Measurements from ENCODE around the gene PTEN.
A peak's percentile ranks its signal among the peaks of the same experiment; 100 is the strongest.

The PTEN gene

DNA sequence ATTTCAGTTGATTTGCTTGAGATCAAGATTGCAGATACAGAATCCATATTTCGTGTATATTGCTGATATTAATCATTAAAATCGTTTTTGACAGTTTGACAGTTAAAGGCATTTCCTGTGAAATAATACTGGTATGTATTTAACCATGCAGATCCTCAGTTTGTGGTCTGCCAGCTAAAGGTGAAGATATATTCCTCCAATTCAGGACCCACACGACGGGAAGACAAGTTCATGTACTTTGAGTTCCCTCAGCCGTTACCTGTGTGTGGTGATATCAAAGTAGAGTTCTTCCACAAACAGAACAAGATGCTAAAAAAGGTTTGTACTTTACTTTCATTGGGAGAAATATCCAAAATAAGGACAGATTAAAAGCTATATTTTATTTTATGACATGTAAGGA lies 94.3 kb downstream of the PTEN start:
- no peak for DNase-seq (ENCODE audit: low read depth)
- H3K36me3 ChIP-seq (ENCODE audit: control insufficient read depth, insufficient read depth, low read length, severe bottlenecking) = peaks cover 51% of the 10 kb centered on the region
- no peak overlapping the region for H3K9ac ChIP-seq (ENCODE audit: low read length)
- no peaks in the 10 kb centered on the region for H3K27me3 ChIP-seq (replicated peaks; ENCODE audit: control insufficient read depth, insufficient read depth, low read length)
- no peaks in the 10 kb centered on the region for H3K9me3 ChIP-seq (ENCODE audit: control insufficient read depth, low read length)
- H3K4me1 ChIP-seq (ENCODE audit: control insufficient read depth, insufficient read depth, low read length) = peaks cover 30% of the 10 kb centered on the region
- H3K4me3 ChIP-seq (ENCODE audit: low read length) = no peak overlapping the region

DNA sequence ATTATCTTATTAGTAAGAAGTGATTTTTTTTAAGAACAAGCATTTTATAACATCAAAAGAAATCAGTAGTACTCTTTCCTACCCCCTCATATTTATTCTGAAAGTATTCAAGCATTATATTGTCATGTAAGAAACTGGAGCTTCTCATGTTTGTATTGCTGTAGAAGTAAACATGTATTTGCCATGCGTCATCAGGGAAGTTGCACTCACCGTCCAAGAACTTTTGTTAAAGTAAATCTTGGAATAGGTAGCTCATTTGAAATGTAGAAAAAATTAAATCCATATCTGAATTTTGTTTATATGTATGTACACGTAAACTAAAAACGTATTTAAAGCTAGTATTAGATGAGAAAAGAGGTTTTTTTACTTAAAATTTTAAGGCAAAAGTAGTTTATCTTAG lies 96.8 kb downstream of the PTEN start:
- Histone ChIP-seq H3K27me3 (replicated peaks; ENCODE audit: control insufficient read depth, insufficient read depth, low read length) (no peaks in the 10 kb centered on the region), H3K9ac (ENCODE audit: low read length) (no peak overlapping the region), H3K9me3 (ENCODE audit: control insufficient read depth, low read length) (no peaks in the 10 kb centered on the region), H3K4me1 (ENCODE audit: control insufficient read depth, insufficient read depth, low read length) (peaks cover 30% of the 10 kb centered on the region), H3K4me3 (ENCODE audit: low read length) (no peak overlapping the region), H3K36me3 (ENCODE audit: control insufficient read depth, insufficient read depth, low read length, severe bottlenecking) (peaks cover 56% of the 10 kb centered on the region)
- peak; percentile 59 for DNase-seq (ENCODE audit: low read depth)

DNA sequence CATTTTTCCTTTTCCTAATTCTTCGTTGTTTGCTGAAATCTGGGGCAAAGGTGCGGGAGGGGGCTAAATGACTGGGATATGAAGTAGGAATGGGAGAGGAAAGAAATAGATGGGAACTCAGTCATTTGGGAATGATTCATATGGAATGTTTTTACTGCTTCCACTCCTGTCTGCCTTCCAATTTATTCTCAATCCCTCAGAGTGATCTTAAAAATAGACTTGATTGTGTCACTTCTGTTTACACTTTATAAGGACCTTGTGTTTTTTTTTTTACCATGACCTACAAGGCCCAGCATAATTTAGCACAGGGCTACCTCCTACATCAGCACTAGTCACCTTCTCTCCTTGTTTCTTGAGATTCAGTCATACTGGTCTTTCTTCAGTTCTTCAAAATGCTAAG lies 97.9 kb downstream of the PTEN start:
- Histone ChIP-seq H3K27me3 (replicated peaks; ENCODE audit: control insufficient read depth, insufficient read depth, low read length) (no peaks in the 10 kb centered on the region), H3K9me3 (ENCODE audit: control insufficient read depth, low read length) (no peaks in the 10 kb centered on the region), H3K9ac (ENCODE audit: low read length) (peak overlapping the region; percentile 26), H3K4me1 (ENCODE audit: control insufficient read depth, insufficient read depth, low read length) (peaks cover 25% of the 10 kb centered on the region), H3K4me3 (ENCODE audit: low read length) (no peak overlapping the region), H3K36me3 (ENCODE audit: control insufficient read depth, insufficient read depth, low read length, severe bottlenecking) (peaks cover 66% of the 10 kb centered on the region)
- DNase-seq (ENCODE audit: low read depth) = peak; percentile 61

DNA sequence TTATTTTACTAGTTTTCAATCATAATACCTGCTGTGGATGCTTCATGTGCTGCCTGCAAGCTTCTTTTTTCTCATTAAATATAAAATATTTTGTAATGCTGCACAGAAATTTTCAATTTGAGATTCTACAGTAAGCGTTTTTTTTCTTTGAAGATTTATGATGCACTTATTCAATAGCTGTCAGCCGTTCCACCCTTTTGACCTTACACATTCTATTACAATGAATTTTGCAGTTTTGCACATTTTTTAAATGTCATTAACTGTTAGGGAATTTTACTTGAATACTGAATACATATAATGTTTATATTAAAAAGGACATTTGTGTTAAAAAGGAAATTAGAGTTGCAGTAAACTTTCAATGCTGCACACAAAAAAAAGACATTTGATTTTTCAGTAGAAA lies 103.0 kb downstream of the PTEN start:
- DNase-seq (ENCODE audit: low read depth) = no peak
- no peak overlapping the region for H3K9ac ChIP-seq (ENCODE audit: low read length)
- H3K9me3 ChIP-seq (ENCODE audit: control insufficient read depth, low read length) = no peaks in the 10 kb centered on the region
- H3K4me3 ChIP-seq (ENCODE audit: low read length) = no peak overlapping the region
- peaks cover 43% of the 10 kb centered on the region for H3K36me3 ChIP-seq (ENCODE audit: control insufficient read depth, insufficient read depth, low read length, severe bottlenecking)
- peaks cover 27% of the 10 kb centered on the region for H3K4me1 ChIP-seq (ENCODE audit: control insufficient read depth, insufficient read depth, low read length)
- H3K27me3 ChIP-seq (replicated peaks; ENCODE audit: control insufficient read depth, insufficient read depth, low read length) = no peaks in the 10 kb centered on the region

DNA sequence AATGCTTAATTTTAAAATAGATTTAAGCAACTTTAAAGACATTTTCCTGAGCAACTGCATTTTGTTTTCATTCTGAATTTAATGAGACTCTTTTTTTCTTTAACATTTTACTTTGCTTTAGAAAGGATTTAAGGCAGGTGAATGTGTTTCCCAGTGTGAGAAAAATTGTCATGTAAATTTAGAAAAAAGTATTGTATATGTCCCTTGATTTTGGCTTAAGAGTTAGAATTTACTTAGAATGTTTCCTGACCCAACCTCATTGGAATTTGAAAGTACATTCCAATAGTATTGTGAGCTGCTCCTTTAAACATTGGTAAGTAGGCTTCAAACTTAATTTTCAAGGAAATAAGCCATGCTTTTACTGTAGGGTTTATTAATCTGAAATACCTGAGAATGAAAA lies 110.2 kb downstream of the PTEN start:
- Histone ChIP-seq H3K9ac (ENCODE audit: low read length) (no peak overlapping the region), H3K9me3 (ENCODE audit: control insufficient read depth, low read length) (no peaks in the 10 kb centered on the region), H3K4me1 (ENCODE audit: control insufficient read depth, insufficient read depth, low read length) (peaks cover 31% of the 10 kb centered on the region), H3K27me3 (replicated peaks; ENCODE audit: control insufficient read depth, insufficient read depth, low read length) (no peaks in the 10 kb centered on the region), H3K36me3 (ENCODE audit: control insufficient read depth, insufficient read depth, low read length, severe bottlenecking) (no peaks in the 10 kb centered on the region), H3K4me3 (ENCODE audit: low read length) (no peak overlapping the region)
- peak; percentile 48 for DNase-seq (ENCODE audit: low read depth)

DNA sequence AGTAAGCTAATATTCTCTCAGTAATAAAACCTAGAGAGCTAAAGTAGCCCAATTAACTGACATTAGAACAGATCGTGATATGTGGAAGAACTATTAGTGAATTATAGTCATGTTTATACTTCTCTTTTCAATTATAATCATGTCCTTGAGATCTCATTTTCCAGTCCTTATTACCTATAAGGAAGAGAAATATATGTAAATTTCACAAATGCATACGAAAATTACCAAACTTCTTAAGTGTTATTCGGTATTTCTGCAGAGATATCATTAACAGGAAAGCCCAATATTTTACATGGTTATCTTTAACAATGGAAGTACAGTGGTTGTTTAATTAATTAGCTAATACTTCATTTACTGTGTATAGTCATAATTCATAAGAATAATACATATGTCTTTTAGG lies 110.7 kb downstream of the PTEN start:
- Histone ChIP-seq H3K9ac (ENCODE audit: low read length) (no peak overlapping the region), H3K4me3 (ENCODE audit: low read length) (no peak overlapping the region), H3K4me1 (ENCODE audit: control insufficient read depth, insufficient read depth, low read length) (peaks cover 27% of the 10 kb centered on the region), H3K36me3 (ENCODE audit: control insufficient read depth, insufficient read depth, low read length, severe bottlenecking) (no peaks in the 10 kb centered on the region), H3K9me3 (ENCODE audit: control insufficient read depth, low read length) (no peaks in the 10 kb centered on the region), H3K27me3 (replicated peaks; ENCODE audit: control insufficient read depth, insufficient read depth, low read length) (no peaks in the 10 kb centered on the region)
- DNase-seq (ENCODE audit: low read depth) = no peak

DNA sequence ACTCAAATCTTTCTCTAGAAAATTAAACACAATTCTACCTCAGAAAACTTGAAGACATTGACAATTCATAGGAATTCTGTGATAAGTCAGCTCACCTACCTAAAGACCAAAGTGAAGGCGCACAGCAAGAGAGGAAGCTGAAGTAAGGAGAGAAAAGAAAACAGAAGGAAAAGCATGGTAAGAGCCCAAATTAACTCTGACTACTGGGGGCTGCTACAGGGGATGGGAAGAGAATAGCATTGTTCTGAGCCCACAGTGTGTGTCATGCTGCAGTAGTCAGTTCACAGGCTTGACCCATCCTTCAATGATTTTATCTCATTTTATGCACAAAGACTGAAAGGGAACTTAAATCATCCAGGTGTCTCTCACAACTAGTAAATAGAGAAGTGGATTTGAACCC lies 111.3 kb downstream of the PTEN start:
- DNase-seq (ENCODE audit: low read depth) = no peak
- Histone ChIP-seq H3K4me1 (ENCODE audit: control insufficient read depth, insufficient read depth, low read length) (peaks cover 26% of the 10 kb centered on the region), H3K27me3 (replicated peaks; ENCODE audit: control insufficient read depth, insufficient read depth, low read length) (no peaks in the 10 kb centered on the region), H3K9ac (ENCODE audit: low read length) (no peak overlapping the region), H3K4me3 (ENCODE audit: low read length) (no peak overlapping the region), H3K9me3 (ENCODE audit: control insufficient read depth, low read length) (no peaks in the 10 kb centered on the region), H3K36me3 (ENCODE audit: control insufficient read depth, insufficient read depth, low read length, severe bottlenecking) (no peaks in the 10 kb centered on the region)

DNA sequence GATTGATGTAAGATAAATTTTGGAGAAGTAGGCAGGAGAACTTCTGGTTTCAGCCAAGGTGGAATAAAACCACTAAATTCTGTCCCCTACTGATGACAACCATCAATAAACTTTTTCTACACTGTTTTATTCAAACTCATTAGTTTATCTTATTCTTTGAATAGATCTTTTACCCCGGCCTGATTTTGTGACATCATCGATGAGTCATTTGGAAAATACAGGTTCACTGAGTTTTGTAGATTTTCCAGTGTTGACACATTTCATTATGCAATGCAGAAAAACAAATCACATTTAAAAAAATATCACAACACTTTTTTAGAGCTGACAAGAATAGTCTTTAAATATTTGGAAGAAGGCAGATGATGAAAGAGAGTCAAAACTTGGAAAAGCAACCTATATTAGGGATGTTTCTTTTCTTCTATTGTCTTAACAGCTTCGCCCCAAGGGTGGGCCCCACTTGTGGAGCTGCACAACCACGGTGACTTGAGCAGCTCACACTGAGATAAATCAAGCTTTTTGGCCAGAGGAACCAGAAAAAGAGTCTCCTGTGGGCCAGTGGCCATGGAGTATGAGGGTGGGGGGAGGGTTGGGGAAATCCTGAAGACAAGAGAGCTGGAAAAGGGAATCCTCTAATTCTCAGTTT lies 112.8 kb downstream of the PTEN start:
- no peaks in the 10 kb centered on the region for H3K27me3 ChIP-seq (replicated peaks; ENCODE audit: control insufficient read depth, insufficient read depth, low read length)
- H3K36me3 ChIP-seq (ENCODE audit: control insufficient read depth, insufficient read depth, low read length, severe bottlenecking) = no peaks in the 10 kb centered on the region
- no peak overlapping the region for H3K9ac ChIP-seq (ENCODE audit: low read length)
- peaks cover 23% of the 10 kb centered on the region for H3K4me1 ChIP-seq (ENCODE audit: control insufficient read depth, insufficient read depth, low read length)
- peak; percentile 23 for DNase-seq (ENCODE audit: low read depth)
- H3K9me3 ChIP-seq (ENCODE audit: control insufficient read depth, low read length) = no peaks in the 10 kb centered on the region
- no peak overlapping the region for H3K4me3 ChIP-seq (ENCODE audit: low read length)

DNA sequence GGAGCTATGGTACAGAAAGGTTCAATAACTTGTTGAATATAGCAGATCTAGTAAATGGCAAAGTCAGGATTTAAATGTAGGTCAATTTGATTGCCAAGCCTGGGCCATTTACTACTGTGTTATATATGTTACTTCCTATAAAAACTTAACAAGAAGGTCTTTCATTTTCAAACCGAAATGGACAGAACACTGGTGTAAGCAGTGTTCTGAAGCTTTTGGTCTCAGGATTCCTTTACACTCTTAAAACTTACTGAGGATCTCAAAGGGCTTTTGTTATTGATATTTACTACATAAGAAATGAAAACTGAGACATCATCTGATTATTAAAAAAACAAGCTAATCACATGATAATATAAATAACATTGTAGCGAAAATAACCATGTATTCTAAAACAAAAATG lies 114.7 kb downstream of the PTEN start:
- H3K36me3 ChIP-seq (ENCODE audit: control insufficient read depth, insufficient read depth, low read length, severe bottlenecking) = no peaks in the 10 kb centered on the region
- no peaks in the 10 kb centered on the region for H3K9me3 ChIP-seq (ENCODE audit: control insufficient read depth, low read length)
- H3K9ac ChIP-seq (ENCODE audit: low read length) = no peak overlapping the region
- DNase-seq (ENCODE audit: low read depth) = no peak
- H3K27me3 ChIP-seq (replicated peaks; ENCODE audit: control insufficient read depth, insufficient read depth, low read length) = no peaks in the 10 kb centered on the region
- H3K4me3 ChIP-seq (ENCODE audit: low read length) = no peak overlapping the region
- peaks cover 19% of the 10 kb centered on the region for H3K4me1 ChIP-seq (ENCODE audit: control insufficient read depth, insufficient read depth, low read length)

DNA sequence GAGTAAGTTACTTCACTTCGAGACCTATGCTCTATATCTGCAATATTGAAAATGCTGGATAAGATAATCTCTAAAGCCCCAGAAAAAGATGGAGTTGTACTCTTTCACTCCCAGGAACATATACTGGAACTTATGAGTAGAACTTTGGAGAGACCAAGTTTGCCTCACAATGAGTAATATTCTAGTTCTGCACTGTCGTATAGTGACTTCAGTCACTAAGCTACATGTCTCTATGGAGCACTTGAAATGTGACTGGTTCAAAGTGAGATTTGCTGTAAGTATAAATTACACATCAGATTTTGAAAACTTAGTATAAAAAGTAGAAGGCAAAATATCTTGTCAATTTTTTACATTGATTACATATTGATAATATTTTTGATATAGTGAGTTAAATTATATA lies 116.4 kb downstream of the PTEN start:
- H3K27me3 ChIP-seq (replicated peaks; ENCODE audit: control insufficient read depth, insufficient read depth, low read length) = no peaks in the 10 kb centered on the region

DNA sequence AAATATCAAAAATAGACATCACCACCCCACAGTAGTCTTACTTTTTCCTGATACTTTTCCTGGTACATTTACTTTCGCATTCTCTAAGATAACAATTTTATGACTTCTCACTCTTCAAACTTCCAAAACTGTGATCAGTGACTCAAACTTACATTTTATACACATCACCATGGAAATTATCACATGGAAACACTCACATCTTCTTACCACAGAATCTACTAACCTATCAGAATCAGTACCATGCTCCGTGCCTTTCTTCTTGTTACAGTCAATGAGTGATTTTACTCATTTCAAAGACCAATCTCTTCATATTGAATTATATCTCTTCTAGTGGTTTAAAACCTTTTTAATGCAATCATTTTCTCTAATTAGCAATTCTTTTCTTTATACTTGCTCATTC lies 120.3 kb downstream of the PTEN start:
- no peaks in the 10 kb centered on the region for H3K27me3 ChIP-seq (replicated peaks; ENCODE audit: control insufficient read depth, insufficient read depth, low read length)
- H3K4me1 ChIP-seq (ENCODE audit: control insufficient read depth, insufficient read depth, low read length) = peaks cover 4% of the 10 kb centered on the region
- DNase-seq (ENCODE audit: low read depth) = no peak
- no peaks in the 10 kb centered on the region for H3K9me3 ChIP-seq (ENCODE audit: control insufficient read depth, low read length)
- H3K9ac ChIP-seq (ENCODE audit: low read length) = no peak overlapping the region
- no peak overlapping the region for H3K4me3 ChIP-seq (ENCODE audit: low read length)
- no peaks in the 10 kb centered on the region for H3K36me3 ChIP-seq (ENCODE audit: control insufficient read depth, insufficient read depth, low read length, severe bottlenecking)

More for the DNA sequence above, 116.4 kb downstream of the PTEN start:
- H3K4me3 ChIP-seq (ENCODE audit: low read length) = no peak overlapping the region
- no peak for DNase-seq (ENCODE audit: low read depth)
- no peaks in the 10 kb centered on the region for H3K36me3 ChIP-seq (ENCODE audit: control insufficient read depth, insufficient read depth, low read length, severe bottlenecking)
- no peak overlapping the region for H3K9ac ChIP-seq (ENCODE audit: low read length)
- H3K9me3 ChIP-seq (ENCODE audit: control insufficient read depth, low read length) = no peaks in the 10 kb centered on the region
- peaks cover 9% of the 10 kb centered on the region for H3K4me1 ChIP-seq (ENCODE audit: control insufficient read depth, insufficient read depth, low read length)

DNA sequence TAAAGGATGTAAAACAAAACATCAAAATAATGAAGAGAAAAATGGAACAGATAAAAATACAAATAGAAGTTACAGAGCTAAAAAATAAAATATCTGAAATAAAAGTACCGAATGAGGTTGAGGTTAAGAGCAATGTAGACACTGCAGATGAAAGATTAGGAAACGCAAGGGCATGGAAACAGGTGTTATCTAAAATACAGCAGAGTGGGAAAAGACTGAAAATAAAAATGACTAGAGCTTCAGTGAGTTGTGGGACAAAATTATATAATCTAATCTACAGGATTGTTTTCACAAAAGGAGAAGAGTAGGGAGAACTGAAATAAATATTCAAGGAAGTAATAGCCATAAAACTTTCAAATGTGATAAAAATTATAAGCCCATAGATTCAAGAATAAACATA lies 123.8 kb downstream of the PTEN start:
- Histone ChIP-seq H3K36me3 (ENCODE audit: control insufficient read depth, insufficient read depth, low read length, severe bottlenecking) (no peaks in the 10 kb centered on the region), H3K4me1 (ENCODE audit: control insufficient read depth, insufficient read depth, low read length) (peaks cover 12% of the 10 kb centered on the region), H3K27me3 (replicated peaks; ENCODE audit: control insufficient read depth, insufficient read depth, low read length) (no peaks in the 10 kb centered on the region), H3K9me3 (ENCODE audit: control insufficient read depth, low read length) (no peaks in the 10 kb centered on the region), H3K4me3 (ENCODE audit: low read length) (no peak overlapping the region), H3K9ac (ENCODE audit: low read length) (no peak overlapping the region)
- no peak for DNase-seq (ENCODE audit: low read depth)
